GM21576 (cell line): ENCODE data around the gene HEATR1.
"Not testable (repeated sequence)": the region's sequence is repeated elsewhere in the genome, so short reads cannot be mapped to it uniquely, and the experiment has no call there.

Experiments
- ATAC-seq: cut with Tn5 transposase; IDR thresholded peaks from one replicate; pipeline ENCODE4 v1.9.1; 2021; ENCODE audit warnings: mild to moderate bottlenecking, moderate library complexity; ENCODE audit not compliant: unreplicated experiment

HEATR1 gene

DNA sequence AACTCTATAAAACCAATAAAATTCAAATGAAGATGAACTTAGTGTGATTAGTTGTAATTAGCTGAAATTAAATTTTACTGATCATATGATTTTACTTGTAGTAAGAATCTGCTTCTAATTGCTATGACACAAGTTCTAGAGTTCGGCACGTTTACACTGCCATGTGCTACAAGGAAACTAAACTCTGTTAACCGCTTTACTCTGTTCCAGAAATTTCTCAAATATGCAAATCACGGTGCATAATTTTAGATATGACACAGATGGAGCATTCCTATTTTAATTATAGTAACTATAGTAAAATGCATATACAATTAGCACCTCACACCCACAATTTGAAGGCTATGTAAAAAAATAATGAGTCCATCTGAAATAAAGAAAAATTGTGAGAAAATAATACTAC lies 14.8 kb downstream of the HEATR1 start:
- no peak for ATAC-seq

DNA sequence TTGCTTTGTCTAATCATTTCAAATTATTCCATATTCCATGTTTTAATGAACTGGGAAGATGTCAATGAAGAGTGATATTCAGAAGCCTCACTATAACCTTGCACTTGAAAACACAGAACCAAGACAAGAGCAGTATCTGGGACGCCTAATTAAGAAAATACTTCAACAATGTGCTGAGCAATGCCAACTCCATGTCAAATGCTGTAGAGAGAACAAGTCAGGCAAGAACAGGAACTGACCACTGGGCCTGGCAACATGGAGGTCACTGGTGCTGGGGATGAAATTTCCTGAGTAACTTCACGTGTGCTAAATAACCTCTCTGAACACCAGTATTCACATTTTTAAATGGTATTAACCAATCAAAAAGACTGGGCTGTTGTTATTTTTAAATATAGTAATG lies 22.8 kb downstream of the HEATR1 start:
- no peak for ATAC-seq

DNA sequence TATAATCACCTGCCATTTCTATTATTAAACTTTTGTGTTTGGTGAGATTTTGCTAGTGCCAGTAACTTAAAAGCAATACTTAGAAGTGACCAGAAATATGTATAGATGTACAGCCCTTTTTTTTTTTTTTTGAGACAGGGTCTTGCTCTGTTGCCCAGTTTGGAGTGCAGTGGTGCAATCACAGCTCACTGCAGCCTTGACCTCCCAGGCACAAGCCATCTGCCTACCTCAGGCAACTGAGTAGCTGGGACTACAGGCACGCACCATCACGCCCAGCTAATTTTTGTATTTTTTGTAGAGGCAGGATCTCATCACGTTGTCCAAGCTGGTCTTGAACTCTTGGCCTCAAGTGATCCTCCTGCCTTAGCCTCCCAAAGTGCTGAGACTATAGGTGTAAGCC lies 23.9 kb downstream of the HEATR1 start:
- not testable (repeated sequence) for ATAC-seq

DNA sequence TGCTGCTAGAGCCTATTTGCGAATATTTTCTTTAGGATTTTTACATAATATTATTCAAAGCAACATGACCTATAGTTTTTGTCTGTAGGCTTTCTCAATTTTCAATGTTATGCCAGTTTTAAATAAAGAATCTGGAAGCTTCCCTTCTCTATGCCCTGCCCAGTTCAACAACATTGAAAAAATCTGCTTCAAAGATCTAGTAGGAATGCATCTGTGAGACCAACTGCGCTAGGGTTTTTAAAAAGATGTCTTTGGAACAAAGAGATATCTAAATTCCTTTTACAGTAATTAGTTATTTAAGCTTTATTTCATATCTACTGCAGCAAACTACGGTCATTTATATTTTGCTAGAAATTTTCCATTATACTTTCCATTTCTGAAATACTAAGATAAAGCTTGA lies 25.7 kb downstream of the HEATR1 start:
- no peak for ATAC-seq

DNA sequence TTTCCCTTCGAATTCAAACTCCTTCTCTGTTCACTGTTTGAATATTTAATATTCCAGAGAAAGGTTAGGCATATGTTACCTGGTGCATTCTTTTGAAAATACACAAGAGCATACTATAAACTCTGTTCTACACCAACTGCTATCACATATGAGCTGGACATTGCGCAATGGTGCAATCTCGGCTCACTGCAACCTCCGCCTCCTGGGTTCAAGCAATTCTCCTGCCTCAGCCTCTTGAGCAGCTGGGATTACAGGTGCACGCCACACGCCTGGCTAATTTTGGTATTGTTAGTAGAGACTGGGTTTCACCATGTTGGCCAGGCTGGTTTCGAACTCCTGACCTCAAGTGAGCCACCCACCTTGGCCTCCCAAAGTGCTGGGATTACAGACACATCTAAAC lies 27.3 kb downstream of the HEATR1 start:
- ATAC-seq = not testable (repeated sequence)

DNA sequence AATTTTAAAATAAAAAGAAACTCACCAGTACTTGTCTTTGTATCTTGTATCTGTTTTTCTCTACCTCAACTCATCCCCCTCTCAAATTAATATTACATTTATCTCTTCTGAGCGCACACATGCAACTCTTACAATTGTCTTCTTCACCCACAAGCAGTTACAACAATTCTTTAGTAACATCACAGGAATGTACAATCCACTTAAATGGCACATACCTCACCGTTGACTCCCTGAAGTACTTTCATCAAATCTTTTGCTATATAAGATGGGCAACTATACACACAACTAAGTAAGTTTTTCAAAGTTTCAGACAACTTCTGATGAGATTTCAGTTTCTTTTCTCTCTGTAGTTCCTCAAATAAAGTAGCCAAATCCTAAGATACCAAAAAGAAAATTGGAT lies 28.3 kb downstream of the HEATR1 start:
- no peak for ATAC-seq

DNA sequence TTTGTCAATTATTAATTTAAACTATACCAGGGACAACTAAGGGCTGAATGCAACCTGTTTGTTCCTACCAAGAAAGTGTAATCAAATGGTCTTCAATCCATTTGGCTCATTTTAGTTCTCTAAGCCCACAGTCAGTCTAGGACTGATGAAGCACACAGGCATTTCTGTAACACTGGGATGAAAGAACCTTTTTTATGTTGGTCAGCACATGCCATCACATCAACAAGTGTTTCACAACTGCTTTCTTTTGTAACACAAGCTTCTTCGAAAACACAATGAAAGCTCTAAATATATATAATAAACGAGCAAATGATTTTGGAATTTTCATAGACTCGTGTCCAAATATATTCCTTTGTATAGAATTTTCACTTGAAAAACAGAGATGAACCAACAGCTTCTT lies 28.8 kb downstream of the HEATR1 start:
- no peak for ATAC-seq

DNA sequence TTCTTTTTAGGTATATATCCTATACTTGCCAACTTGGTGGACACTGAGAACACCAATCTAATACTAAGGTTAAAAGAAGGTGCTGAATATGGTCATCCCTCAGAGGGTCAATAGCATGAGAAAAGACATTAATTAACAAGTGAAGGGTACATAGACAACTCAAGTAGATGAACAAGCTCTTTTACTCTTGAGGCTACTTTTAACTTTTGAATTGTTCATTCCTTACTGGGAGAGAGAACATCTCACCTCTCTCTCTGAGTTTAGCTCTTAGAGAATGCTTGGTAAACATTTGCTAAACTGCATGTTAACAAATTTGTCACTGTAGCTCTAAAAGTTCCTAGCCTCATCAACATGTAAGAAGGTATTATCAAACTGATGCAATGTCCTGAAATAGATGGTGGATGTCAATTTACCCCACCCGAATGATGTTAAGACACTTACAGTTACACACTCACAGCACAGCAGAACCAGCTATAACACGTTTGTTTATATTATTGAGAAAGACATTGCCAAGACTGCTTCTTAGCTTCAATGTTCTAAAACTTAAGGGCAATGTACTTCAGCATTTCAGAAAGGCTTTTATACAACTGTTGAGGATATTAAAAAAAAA lies 35.9 kb downstream of the HEATR1 start:
- no peak for ATAC-seq

DNA sequence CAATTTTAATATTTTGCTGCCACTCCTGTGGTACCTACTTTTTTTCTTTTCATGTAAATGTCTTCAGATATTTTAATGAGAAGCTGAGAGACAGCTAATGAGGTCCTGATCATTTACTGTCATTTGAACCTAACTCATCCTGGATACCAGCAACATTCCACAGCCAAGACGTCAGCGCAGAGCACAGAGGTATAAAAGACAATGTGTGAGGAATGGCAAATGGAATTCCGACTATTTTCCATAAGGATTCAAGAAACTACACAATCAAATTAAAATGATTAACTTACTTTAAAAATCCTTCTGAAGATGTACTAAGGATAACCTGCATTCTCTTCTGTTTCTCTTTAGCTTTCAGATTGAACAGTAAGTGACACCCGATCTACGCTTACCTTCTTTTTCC lies 38.8 kb downstream of the HEATR1 start:
- no peak for ATAC-seq

DNA sequence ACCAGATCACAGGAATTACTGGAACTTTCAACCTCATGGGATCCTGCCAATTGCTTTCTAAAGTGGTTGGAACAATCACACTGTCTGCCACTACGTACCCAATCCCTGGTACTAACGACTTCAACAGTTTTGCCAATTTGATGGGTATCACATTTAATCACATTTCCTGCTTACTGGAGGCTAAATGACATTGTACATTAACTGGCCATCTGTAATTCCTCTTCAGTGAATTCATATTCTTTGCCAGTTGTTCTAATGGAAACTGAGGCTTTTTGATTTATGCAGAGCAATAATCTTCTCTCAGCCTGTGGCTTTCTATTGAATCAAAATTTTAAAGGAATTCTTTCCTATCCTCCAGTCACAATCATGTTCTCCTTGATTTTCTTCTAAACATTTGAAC lies 42.3 kb downstream of the HEATR1 start:
- ATAC-seq = no peak

DNA sequence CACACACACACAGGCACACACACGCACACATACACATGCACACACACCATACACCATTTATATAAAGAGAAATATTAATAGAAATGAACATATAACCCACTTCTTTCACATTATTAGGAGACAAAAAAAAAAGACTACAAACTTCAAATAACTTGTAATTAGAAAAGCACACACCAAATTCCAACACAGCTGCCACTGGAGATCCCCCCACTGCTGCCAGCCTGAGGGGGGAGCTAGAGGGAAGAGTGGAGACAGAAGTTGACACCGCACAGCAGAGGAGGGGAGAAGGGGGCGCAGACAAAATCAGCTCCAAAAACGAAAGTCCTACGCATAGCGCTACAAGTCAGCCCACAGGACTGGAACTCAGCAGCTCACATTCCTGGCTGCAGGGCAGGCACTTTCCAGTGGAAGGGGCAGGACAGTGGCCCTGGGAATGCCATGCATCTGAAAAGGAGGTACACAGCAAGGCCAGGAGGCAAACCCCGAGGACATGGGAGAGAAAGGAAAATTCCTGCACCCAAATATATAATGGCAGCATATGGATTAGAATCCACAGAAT lies 44.0 kb downstream of the HEATR1 start:
- no peak for ATAC-seq

DNA sequence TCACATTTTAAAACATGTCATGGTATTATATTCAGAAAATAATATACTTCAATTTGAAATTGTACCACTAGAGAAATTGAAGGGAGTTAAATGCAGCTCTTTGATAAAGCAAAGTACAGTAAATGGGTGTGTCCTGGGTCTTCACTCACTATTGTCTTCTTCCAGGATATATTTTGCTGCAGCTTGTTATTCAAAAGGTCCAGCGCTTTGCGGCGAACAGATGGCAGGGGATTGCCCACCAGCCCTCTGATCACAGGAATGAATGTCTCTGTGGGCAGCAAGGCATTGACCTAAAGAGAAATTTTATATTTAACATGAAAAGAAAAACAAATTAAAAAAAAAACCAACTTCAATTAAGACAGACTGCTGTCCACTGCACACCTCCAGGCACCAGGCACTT lies 45.5 kb downstream of the HEATR1 start:
- ATAC-seq = no peak

DNA sequence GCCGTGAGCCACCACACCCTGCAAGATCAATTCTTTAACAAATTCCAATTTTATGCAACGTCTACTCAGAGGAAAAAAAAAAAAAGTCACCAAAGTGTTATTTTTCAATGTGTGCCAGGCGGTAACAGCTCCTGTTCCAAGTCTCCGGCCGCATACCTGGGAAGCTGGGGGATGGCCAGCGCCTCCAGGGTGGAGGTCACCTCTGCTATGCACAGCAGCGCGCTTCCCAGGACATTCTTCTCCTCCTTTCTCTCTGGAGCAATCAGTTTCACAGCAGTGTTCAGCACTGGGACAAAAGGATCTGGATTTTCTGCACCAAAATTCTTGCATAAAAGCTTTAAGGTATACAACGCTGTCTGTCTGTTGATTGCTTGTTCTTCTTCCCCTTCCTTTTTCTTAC lies 46.2 kb downstream of the HEATR1 start:
- no peak for ATAC-seq

DNA sequence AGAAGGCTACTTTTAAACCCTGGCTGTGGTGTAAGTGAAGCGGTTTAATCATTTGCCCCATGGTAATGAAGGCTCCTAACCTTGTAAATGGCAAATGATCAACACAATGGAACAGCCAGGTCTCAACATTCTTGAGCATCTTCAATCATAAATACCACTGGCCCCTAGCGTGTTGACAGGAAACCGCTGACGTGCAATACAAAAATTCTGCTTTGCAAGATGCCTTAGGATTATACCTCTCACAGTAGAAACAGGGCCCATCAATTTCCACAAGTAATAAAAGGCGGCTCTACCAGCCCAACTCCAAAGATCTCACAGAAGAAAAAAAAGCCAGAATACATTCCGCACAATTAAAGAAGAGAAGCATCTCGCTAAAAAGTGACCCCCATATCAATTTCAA lies 47.7 kb downstream of the HEATR1 start:
- ATAC-seq = no peak

DNA sequence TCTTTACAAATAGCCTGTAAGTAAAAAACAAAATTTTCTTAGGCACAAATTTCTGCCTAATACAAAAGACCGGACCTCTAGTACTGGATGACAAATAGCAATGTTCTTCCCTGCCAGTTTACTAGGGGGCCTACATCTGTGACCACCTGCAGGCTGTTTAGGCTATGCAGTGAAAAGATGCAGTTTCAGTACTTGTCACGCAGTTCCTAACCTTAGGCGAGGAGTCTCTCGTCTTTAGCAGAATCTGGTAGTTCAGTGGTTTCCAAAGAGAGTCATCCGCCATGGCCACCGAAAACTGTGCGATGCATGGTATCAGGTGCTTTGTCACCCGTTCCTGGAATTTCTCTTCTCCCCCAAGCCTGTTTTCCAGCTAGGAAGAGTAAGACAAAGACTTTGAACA lies 50.9 kb downstream of the HEATR1 start:
- ATAC-seq = no peak

DNA sequence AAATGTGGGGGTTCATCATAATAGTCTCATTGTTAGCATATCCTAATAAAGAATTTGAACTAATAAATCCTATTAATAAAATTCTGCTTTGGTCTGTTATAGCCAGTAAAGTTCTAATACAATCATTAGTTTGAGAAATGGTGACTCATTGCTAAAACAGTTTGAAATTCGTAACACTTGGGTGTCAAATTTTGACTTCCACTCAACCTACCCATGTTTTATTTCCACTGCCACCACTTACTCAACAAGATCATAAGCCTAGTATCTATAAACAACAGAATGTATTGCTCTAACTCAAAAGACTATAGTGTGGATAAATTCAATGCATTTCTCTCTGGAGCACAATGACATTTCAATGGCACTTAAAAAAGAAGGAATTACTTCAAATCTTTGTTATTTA lies 51.4 kb downstream of the HEATR1 start:
- no peak for ATAC-seq

DNA sequence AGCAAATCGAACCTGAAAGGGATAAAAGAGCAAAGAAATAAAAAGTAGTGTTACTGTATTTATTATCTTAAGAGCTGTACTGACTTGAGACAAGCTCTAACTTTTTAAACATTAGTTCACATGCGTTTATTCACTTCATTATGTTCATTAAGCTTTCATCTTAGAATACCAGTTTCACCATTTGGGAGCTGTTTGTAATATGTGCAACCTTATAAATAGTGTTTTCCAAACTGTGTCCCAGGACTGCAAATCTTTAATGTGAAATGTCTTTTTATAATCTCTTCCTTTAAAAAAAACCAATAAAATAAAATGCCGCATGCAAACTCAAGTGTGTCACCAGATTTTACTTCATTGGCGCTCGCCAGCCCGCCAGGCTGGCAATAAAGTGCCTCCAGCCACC lies 52.2 kb downstream of the HEATR1 start:
- ATAC-seq = no peak

DNA sequence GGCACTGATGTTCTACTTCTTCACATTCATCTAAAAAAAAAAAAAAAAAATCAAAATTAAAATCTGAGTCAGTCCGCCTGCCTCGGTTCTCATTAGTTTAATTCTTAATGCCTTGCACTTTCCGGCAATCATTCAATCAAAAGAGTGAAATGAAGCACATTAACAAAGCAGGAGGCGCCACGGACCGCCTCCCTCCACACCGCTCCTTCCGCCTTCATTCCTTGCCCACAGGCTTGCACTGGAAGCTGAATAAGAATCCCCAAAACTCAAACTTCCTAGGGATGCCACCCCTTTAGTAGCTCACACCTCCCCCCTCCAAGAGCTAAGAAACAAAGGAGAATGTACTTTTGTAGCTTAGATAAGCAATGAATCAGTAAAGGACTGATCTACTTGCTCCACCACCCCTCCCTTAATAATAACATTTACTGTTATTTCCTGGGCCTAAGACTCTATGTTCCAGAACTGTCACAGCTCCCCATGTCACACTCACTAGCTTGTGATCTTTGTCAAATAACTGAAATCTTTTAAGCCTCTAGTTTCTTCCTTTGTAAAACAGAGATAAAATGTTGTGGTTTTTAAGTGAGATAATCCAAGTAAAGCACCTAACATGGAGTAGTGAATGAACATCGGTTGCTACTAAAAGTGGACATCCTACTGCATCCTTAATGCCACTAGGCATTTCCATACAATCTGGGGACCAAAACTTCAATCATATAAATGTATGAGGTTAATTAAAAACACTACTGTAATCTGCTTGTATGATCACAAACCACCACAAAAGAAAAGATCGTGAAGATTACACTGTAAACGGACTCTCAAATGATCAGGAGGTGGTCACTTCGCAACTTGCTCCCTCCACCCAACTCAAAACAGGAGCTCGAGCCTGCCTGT lies 53.1 kb downstream of the HEATR1 start:
- ATAC-seq = no peak

DNA sequence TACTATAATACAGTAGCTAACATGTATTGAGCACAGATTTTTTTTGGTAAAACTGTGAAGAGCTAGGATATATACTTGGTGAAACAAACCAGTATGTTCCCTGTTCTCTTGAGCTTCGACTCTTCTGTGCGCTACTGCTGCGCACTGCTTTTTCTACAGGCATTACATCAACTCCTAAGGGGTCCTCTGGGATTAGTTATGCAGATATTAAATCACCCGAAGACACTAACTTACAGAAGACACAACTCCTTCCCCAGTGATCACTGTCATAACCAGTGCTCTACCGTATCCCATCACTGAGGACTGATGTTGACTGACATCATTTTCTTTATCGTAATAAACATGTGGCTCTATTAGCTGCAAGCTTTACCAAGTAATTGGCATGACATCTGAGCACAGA lies 55.9 kb downstream of the HEATR1 start:
- ATAC-seq = no peak

DNA sequence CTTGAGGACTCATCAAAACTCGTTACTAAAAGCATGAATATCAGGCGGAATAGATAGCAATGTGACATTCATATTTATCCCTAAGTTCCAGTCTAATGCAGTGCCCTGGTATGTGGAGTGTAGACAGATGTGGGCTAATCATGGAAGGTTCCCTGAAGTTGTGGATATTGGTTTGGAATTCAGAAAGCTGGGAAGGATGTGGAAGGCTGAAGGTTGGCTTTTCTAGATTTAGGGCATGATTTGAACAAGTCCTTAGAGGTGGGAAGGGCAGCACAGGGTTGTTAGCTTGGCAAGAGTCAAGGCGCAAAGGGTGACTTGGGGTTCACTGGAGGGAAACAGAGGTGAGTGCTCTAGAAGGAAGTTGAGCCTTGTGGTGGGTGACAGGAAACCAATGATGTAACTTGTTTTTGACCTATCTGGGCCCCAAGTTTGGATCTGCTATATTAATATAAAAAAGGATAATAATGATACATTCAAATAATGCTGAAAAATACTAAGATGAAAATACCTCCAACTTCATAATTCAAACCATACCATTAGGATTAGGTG lies 58.6 kb downstream of the HEATR1 start:
- ATAC-seq = no peak

DNA sequence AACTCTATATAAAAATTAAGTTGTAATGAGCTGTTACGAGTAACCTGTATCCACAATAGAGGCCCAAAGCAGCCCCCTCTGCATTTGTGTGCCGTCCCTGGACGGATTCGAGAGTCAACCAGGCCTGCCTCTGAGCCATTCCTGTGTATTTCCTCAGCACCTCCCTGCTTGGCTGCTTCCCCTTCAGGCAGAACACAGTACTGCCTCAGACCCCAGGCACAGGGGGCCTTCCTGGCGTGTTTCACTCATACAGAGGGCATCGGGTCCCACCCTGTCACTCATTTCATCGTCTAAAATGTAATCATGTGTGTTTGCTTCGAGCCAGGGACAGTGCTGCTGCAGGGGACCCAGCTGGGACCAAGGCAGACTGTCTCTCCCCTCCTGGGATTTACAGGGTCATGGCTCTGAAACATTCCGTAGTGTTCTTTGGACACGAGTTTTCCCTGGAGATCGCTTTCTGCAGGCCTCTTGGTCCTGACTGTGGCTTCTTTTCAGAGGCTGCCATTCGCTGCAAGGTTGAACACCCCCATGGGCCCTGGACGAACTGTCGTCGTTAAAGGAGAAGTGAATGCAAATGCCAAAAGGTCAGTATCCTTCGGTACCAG lies 61.1 kb downstream of the HEATR1 start:
- no peak for ATAC-seq

DNA sequence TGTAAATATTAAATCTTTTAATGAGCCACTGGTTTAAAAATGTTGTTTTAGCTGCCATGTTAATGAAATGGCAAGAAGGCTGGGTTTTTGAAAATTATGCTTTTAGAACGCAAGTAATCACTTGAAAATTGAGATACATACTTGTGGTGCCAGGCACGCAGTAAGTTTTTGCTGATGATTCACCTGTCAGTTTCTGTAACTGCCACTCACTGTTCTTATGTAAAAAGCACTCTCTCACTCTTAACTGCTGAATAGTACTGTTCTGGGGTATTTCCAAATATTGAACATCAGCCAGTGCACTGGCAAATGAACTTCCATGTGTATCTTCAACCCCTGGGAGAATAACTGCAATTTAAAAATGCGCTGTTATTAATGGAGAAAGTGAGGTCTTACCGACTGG lies 62.6 kb downstream of the HEATR1 start:
- ATAC-seq = no peak
